GM23338 (cell line): ENCODE results near the gene ZNRF1. TPM values are rescaled to one million over a fixed set of nuclear protein-coding genes. Genes with fewer than 3 reads are reported as not detected.

ENCODE experiments used
- ATAC-seq: fragments of 200-7000 bp; cut with Tn5 transposase; 3 replicates; pipeline ENCODE4 v1.9.1; 2020
- DNase-seq: peaks from one replicate; pipeline ENCODE4 v3.0.0-alpha.2; 2015; ENCODE audit warnings: low spot score
- H2AFZ ChIP-seq: fragments of 200-600 bp; sonication (generic); 2 replicates; pipeline ENCODE4 v1.8.0; 2016; ENCODE audit warnings: antibody characterized with exemption, mild to moderate bottlenecking, moderate library complexity
- H3F3A ChIP-seq: fragments of 200-600 bp; sonication (generic); replicated peaks from 2 replicates; pipeline ENCODE4 v1.8.0; 2017; ENCODE audit warnings: antibody characterized with exemption, mixed run types, low read depth
- H3K27ac ChIP-seq: fragments of 200-600 bp; sonication (generic); 2 replicates; pipeline ENCODE4 v1.6.1; 2016; ENCODE audit warnings: low read depth
- H3K27me3 ChIP-seq: fragments of 200-600 bp; sonication (generic); 2 replicates; pipeline ENCODE4 v1.8.0; 2016; ENCODE audit warnings: mild to moderate bottlenecking, mixed run types, moderate library complexity; ENCODE audit not compliant: insufficient read depth
- H3K36me3 ChIP-seq: fragments of 200-600 bp; sonication (generic); 2 replicates; pipeline ENCODE4 v1.8.0; 2016; ENCODE audit warnings: mild to moderate bottlenecking; ENCODE audit not compliant: insufficient read depth
- H3K4me1 ChIP-seq: fragments of 200-600 bp; sonication (generic); 2 replicates; pipeline ENCODE4 v1.8.0; 2016; ENCODE audit warnings: mild to moderate bottlenecking, moderate library complexity; ENCODE audit not compliant: insufficient read depth
- H3K4me2 ChIP-seq: fragments of 200-600 bp; sonication (generic); 2 replicates; pipeline ENCODE4 v1.7.1; 2017; ENCODE audit warnings: mixed run types
- H3K4me3 ChIP-seq: fragments of 200-600 bp; sonication (generic); 2 replicates; pipeline ENCODE4 v1.6.1; 2016; ENCODE audit warnings: mixed run types
- H3K79me2 ChIP-seq: fragments of 200-600 bp; sonication (generic); replicated peaks from 2 replicates; pipeline ENCODE4 v1.8.0; 2017; ENCODE audit warnings: mild to moderate bottlenecking; ENCODE audit not compliant: insufficient read depth
- H3K9me2 ChIP-seq: fragments of 200-600 bp; sonication (generic); 2 replicates; pipeline ENCODE4 v1.8.0; 2017; ENCODE audit not compliant: insufficient read depth
- H4K20me1 ChIP-seq: fragments of 200-600 bp; sonication (generic); replicated peaks from 2 replicates; pipeline ENCODE4 v1.8.0; 2017; ENCODE audit warnings: mild to moderate bottlenecking; ENCODE audit not compliant: insufficient read depth
- H3K27ac Mint-ChIP-seq: 2 replicates; pipeline ENCODE4 v1.8.0; 2020; ENCODE audit warnings: inconsistent platforms, mild to moderate bottlenecking, moderate library complexity, mixed read lengths
- H3K27me3 Mint-ChIP-seq: 3 replicates; pipeline ENCODE4 v1.8.0; 2022; ENCODE audit warnings: low read depth, mild to moderate bottlenecking, moderate library complexity, mixed read lengths, inconsistent platforms; ENCODE audit not compliant: insufficient read depth, poor library complexity
- H3K36me3 Mint-ChIP-seq: 3 replicates; pipeline ENCODE4 v1.8.0; 2021; ENCODE audit warnings: low read depth, mild to moderate bottlenecking, inconsistent platforms, moderate library complexity, mixed read lengths
- H3K4me1 Mint-ChIP-seq: 3 replicates; pipeline ENCODE4 v1.8.0; 2020; ENCODE audit warnings: mild to moderate bottlenecking, inconsistent platforms, mixed read lengths
- H3K4me3 Mint-ChIP-seq: 3 replicates; pipeline ENCODE4 v1.8.0; 2021; ENCODE audit warnings: moderate library complexity, mild to moderate bottlenecking, inconsistent platforms, mixed read lengths
- H3K9me3 Mint-ChIP-seq: 3 replicates; pipeline ENCODE4 v1.8.0; 2020; ENCODE audit warnings: moderate library complexity, mild to moderate bottlenecking, inconsistent platforms, mixed read lengths
- CREB1 ChIP-seq: fragments of 250-450 bp; sonication (Bioruptor Pico); IDR thresholded peaks from 2 replicates; pipeline ENCODE4 v1.5.0; 2020; ENCODE audit warnings: low read depth, mild to moderate bottlenecking, moderate library complexity
- EZH2 ChIP-seq: fragments of 200-600 bp; sonication (generic); IDR thresholded peaks from one replicate; pipeline ENCODE4 v1.8.0; 2017; ENCODE audit warnings: antibody characterized with exemption, mild to moderate bottlenecking, low read depth; ENCODE audit not compliant: unreplicated experiment
- EZH2phosphoT487 ChIP-seq: fragments of 200-600 bp; sonication (generic); IDR thresholded peaks from one replicate; pipeline ENCODE4 v1.8.1; 2018; ENCODE audit warnings: antibody characterized with exemption; ENCODE audit not compliant: unreplicated experiment
- JUNB ChIP-seq: IDR thresholded peaks from one replicate; pipeline ENCODE4 v1.6.1; 2016; ENCODE audit warnings: antibody characterized with exemption; ENCODE audit not compliant: unreplicated experiment
- NANOG ChIP-seq: IDR thresholded peaks from 2 replicates; pipeline ENCODE4 v1.6.1; 2016; ENCODE audit warnings: antibody characterized with exemption, borderline replicate concordance
- POLR2AphosphoS5 ChIP-seq: IDR thresholded peaks from 2 replicates; pipeline ENCODE4 v1.6.1; 2016; ENCODE audit warnings: antibody characterized with exemption, low read depth
- STAT1 ChIP-seq: IDR thresholded peaks from one replicate; pipeline ENCODE4 v1.6.1; 2016; ENCODE audit warnings: antibody characterized with exemption; ENCODE audit not compliant: unreplicated experiment
- ZNF114 ChIP-seq: fragments of 250-450 bp; sonication (Bioruptor Pico); IDR thresholded peaks from 2 replicates; pipeline ENCODE4 v1.5.0; 2020; ENCODE audit warnings: mild to moderate bottlenecking, moderate library complexity
- ZNF331 ChIP-seq: fragments of 250-450 bp; sonication (Bioruptor Pico); IDR thresholded peaks from 2 replicates; pipeline ENCODE4 v1.5.0; 2020; ENCODE audit warnings: low read depth, mild to moderate bottlenecking, moderate library complexity
- polyA plus RNA-seq: library from polyadenylated mRNA; unstranded; fragments of >200 nt; fragmentation: Nextera tagmentation; extraction: Ambion mirVana; gene quantifications from 2 replicates; pipeline ENCODE4 v1.2.1, GENCODE V29; 2016
- total RNA-seq: library from RNA; depleted of rRNA; stranded (reverse); fragments of >200 nt; shearing (Covaris generic); gene quantifications from 2 replicates; pipeline ENCODE4 v1.2.3, GENCODE V29; 2014
- TF ChIP-seq, protein P1 (sequence below): IDR thresholded peaks from 2 replicates; pipeline ENCODE4 v1.6.1; 2016; ENCODE audit warnings: antibody characterized with exemption
- TF ChIP-seq, protein P2 (sequence below): IDR thresholded peaks from one replicate; pipeline ENCODE4 v1.6.1; 2018; ENCODE audit warnings: antibody characterized with exemption; ENCODE audit not compliant: unreplicated experiment
- TF ChIP-seq, protein P3 (sequence below), 2 experiments: fragments of 200-600 bp in 1 of 2; sonication (generic) in 1 of 2; conservative IDR thresholded peaks; 2 replicates each; pipeline versions ENCODE4 v1.5.1 to v1.6.1; 2016 to 2017; ENCODE audit warnings: antibody characterized with exemption in 2 of 2, low read depth in 2 of 2, mild to moderate bottlenecking in 2 of 2, moderate library complexity in 1 of 2

ZNRF1 gene
- total and polyA plus RNA-seq, 2 experiments from 2014 or later = 22.4 to 42.1 TPM

DNA sequence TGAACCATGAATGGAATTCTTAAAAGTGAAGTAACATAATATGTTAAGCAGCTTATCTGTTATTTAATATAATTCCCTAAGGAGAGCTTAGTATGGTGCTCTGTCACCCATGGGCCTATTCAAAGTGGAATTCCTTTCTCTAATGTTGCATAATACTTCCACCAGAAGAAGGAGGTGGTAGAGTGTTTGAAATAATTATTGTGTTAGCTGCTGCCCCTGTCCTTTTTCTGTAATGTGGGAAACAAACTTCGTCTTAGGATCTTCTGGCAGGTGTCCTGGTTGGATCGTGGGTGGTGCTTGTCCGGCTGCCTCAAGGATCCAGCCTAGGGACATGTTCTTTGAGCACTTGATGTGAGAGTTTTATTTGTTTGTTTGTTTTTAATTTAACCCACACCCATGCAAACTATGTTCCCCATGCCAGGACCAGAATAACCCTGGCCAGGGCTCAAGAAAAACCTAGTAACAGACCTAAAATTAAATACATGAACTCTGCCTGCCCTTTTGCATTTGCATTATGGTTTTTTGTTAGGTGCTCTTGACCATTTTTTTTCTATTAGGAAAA is 46.1 kb downstream of the ZNRF1 start (continued):
- TF ChIP-seq, protein P1, sequence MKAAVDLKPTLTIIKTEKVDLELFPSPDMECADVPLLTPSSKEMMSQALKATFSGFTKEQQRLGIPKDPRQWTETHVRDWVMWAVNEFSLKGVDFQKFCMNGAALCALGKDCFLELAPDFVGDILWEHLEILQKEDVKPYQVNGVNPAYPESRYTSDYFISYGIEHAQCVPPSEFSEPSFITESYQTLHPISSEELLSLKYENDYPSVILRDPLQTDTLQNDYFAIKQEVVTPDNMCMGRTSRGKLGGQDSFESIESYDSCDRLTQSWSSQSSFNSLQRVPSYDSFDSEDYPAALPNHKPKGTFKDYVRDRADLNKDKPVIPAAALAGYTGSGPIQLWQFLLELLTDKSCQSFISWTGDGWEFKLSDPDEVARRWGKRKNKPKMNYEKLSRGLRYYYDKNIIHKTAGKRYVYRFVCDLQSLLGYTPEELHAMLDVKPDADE = no peak

DNA sequence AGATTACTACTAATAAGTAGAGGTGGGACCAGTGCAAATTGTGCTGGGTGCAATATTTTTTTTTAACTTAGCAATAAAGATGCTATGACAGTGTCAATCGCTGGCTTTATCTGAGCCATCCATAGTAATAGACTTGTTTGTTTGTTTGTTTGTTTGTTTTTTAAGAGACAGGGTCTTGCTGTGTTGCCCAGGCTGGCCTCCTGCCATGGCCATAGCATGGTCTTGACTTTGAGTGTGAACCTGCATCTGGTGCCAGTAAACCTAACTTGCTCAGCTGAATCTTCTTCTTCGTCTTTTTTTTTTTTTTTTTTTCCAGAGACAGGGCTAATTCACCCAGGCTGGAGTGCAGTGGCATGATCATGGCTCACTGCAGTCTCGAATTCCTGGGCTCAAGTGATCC is 46.6 kb downstream of the ZNRF1 start:
- Histone ChIP-seq H3K36me3 (no peaks in the 10 kb centered on the region), H3K9me2 (no peaks in the 10 kb centered on the region), H3K27ac (no peak overlapping the region; the same call in 1 of the 2 replicates), H3K4me2 (no peak overlapping the region), H3K4me3 (no peak overlapping the region), H3F3A (0 out of 2 replicates have a peak, but pooled peaks cover 7% of the 10 kb centered on the region), H4K20me1 (peaks cover 23% of the 10 kb centered on the region), H3K4me1 (no peaks in the 10 kb centered on the region), H3K79me2 (peaks cover 99% of the 10 kb centered on the region), H3K27me3 (no peaks in the 10 kb centered on the region), H2AFZ (no peak overlapping the region)
- Mint-ChIP-seq H3K4me1 (no peaks in the 10 kb centered on the region; the same call in 2 of the 3 replicates), H3K9me3 (no peaks in the 10 kb centered on the region), H3K36me3 (peaks cover 6% of the 10 kb centered on the region; the same call in 2 of the 3 replicates), H3K27ac (no peak overlapping the region), H3K27me3 (peaks cover 3% of the 10 kb centered on the region), H3K4me3 (no peak overlapping the region)
- ATAC-seq (no peak), DNase-seq (no peak)
- TF ChIP-seq EZH2 = no peak
- TF ChIP-seq, protein P2, sequence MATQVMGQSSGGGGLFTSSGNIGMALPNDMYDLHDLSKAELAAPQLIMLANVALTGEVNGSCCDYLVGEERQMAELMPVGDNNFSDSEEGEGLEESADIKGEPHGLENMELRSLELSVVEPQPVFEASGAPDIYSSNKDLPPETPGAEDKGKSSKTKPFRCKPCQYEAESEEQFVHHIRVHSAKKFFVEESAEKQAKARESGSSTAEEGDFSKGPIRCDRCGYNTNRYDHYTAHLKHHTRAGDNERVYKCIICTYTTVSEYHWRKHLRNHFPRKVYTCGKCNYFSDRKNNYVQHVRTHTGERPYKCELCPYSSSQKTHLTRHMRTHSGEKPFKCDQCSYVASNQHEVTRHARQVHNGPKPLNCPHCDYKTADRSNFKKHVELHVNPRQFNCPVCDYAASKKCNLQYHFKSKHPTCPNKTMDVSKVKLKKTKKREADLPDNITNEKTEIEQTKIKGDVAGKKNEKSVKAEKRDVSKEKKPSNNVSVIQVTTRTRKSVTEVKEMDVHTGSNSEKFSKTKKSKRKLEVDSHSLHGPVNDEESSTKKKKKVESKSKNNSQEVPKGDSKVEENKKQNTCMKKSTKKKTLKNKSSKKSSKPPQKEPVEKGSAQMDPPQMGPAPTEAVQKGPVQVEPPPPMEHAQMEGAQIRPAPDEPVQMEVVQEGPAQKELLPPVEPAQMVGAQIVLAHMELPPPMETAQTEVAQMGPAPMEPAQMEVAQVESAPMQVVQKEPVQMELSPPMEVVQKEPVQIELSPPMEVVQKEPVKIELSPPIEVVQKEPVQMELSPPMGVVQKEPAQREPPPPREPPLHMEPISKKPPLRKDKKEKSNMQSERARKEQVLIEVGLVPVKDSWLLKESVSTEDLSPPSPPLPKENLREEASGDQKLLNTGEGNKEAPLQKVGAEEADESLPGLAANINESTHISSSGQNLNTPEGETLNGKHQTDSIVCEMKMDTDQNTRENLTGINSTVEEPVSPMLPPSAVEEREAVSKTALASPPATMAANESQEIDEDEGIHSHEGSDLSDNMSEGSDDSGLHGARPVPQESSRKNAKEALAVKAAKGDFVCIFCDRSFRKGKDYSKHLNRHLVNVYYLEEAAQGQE = no peak
- TF ChIP-seq, protein P1 = no peak
- TF ChIP-seq ZNF114 = no peak
- no peak for TF ChIP-seq EZH2phosphoT487
- TF ChIP-seq STAT1 = no peak
- TF ChIP-seq, protein P3, sequence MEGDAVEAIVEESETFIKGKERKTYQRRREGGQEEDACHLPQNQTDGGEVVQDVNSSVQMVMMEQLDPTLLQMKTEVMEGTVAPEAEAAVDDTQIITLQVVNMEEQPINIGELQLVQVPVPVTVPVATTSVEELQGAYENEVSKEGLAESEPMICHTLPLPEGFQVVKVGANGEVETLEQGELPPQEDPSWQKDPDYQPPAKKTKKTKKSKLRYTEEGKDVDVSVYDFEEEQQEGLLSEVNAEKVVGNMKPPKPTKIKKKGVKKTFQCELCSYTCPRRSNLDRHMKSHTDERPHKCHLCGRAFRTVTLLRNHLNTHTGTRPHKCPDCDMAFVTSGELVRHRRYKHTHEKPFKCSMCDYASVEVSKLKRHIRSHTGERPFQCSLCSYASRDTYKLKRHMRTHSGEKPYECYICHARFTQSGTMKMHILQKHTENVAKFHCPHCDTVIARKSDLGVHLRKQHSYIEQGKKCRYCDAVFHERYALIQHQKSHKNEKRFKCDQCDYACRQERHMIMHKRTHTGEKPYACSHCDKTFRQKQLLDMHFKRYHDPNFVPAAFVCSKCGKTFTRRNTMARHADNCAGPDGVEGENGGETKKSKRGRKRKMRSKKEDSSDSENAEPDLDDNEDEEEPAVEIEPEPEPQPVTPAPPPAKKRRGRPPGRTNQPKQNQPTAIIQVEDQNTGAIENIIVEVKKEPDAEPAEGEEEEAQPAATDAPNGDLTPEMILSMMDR (conservative IDR thresholded peaks at IDR 0.05; ENCODE audit: low read depth in 2 of 2) = no peak
- no peak for TF ChIP-seq JUNB
- TF ChIP-seq POLR2AphosphoS5 = no peak
- TF ChIP-seq NANOG = no peak
- TF ChIP-seq ZNF331 (CRISPR knock-in tag) = no peak
- TF ChIP-seq CREB1 (CRISPR knock-in tag) = no peak
